Left cardiac atrium (tissue), 4 donors: Measurements from ENCODE around the gene MCOLN2. TPM values are rescaled to one million over a fixed set of nuclear protein-coding genes. Genes with fewer than 3 reads are reported as not detected.

Source experiments
- ATAC-seq, 2 donors: fragments of 200-7000 bp; cut with Tn5 transposase; one replicate each; pipeline ENCODE4 v1.9.1; 2020; ENCODE audit warnings: mild to moderate bottlenecking in 2 of 2, moderate library complexity in 2 of 2
- DNase-seq: peaks from one replicate; pipeline ENCODE4 v3.0.0-alpha.2; 2020
- intact Hi-C, 2 donors: fragments of 100-400 bp; cut with DNase I; formaldehyde crosslinking; loops; one replicate each; pipeline versions ENCODE4 v1.14.1 to v1.15.1; 2022 to 2023
- total RNA-seq, 2 donors: library from RNA; stranded (reverse); fragmentation: NEBNext Ultra II Directional; extraction: Animal tissue kit (Norgen Biotek cat#: 25700); gene quantifications; one replicate each; pipeline ENCODE4 v1.2.1, GENCODE V29; 2021
- donor health status: DM: no; HTN: yes; CAD: no.
- donor health status: DM: no; HTN: yes; CAD: no; lungs with severe emphysema.
- donor health status: DM: yes; HTN: yes; CAD: no.
- donor health status: Dilated cardiomyopathy.

The MCOLN2 gene
- total RNA-seq, 2 donors from 2014 or later: 0.62 to 1.0 TPM

DNA sequence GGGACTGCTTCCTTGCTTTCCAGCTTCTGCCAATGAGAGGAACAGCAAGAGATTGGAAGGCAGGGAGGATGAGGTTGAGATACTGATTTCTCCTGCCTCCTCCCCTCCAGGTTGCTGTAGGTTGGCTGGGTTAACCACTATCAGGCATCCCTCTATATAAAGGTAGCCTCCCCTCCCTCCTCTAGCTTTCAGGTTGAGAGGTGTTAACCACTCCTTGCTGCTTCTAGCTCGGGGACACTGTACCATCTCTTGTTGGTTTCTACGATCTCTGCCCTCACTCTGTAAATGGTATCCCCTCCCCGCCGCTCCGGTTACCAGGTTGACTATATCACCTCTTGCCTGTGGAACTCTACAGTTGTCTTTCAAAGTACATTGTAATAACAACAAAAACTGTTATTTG lies 120.6 kb downstream of the MCOLN2 start:
- intact Hi-C loops: no loop called here
- DNase-seq (no peak), ATAC-seq (no peak)

Other genes starting within 250 kb of the MCOLN2 start
- 10 to 100 TPM; 22.1 to 29.9 TPM for gene LPAR3, start 103.9 kb downstream of the MCOLN2 start, total RNA-seq
- 10 to 100 TPM in 1 of 2 donors, 1 to 10 TPM in 1; 7.6 to 11.6 TPM for gene MCOLN3, start 51.4 kb upstream of the MCOLN2 start, total RNA-seq
- gene SYDE2, start 203.9 kb upstream of the MCOLN2 start, total RNA-seq: 10 to 100 TPM; 14.3 to 14.5 TPM